ENCODE measurements around the gene CPLANE2. TPM values are rescaled to one million over a fixed set of nuclear protein-coding genes. Genes with fewer than 3 reads are reported as not detected.
"Not testable (repeated sequence)": the region's sequence is repeated elsewhere in the genome, so short reads cannot be mapped to it uniquely, and the experiment has no call there.

The CPLANE2 gene
- total and polyA plus RNA-seq, 4 donors: 1.9 to 6.4 (median 2.9) TPM

DNA sequence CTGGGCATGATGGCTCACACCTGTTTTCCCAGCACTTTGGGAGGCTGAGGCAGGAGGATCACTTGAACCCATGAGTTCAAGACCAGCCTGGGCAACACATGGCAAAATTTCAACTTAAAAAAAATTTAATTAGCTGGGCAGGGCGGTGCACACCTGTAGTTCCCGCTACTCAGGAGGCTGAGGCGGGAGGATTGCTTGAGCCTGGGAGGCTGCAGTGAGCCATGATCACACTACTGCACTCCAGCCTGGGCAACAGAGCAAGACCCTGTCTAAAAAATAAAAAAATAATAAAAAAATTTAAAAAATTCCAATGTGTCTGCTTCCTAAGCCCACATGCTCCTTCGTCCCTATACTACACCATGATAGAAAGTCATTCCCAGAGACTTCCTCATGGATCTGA is 40.8 kb downstream of the CPLANE2 start:
- H3K9me3 ChIP-seq (ENCODE audit: control insufficient read depth, low read length); H3K27ac ChIP-seq (ENCODE audit: low read depth in 1 of 2, low read length in 2 of 2); H3K36me3 ChIP-seq (ENCODE audit: control insufficient read depth in 1 of 2, insufficient read depth in 2 of 2, low read length in 1 of 2); DNase-seq; H3K4me1 ChIP-seq (ENCODE audit: control insufficient read depth in 1 of 2, insufficient read depth in 2 of 2, low read length in 2 of 2); H3K27me3 ChIP-seq (ENCODE audit: control insufficient read depth in 1 of 2, insufficient read depth in 2 of 2, low read length in 1 of 2); intact Hi-C loops (cut with DNase I); ATAC-seq (ENCODE audit: low FRiP score); H3K4me3 ChIP-seq (ENCODE audit: low read length in 2 of 2): not testable (repeated sequence)
- WGBS, 2 donors: 95 to 97% methylated on average over 4 of the region's 4 CpGs

DNA sequence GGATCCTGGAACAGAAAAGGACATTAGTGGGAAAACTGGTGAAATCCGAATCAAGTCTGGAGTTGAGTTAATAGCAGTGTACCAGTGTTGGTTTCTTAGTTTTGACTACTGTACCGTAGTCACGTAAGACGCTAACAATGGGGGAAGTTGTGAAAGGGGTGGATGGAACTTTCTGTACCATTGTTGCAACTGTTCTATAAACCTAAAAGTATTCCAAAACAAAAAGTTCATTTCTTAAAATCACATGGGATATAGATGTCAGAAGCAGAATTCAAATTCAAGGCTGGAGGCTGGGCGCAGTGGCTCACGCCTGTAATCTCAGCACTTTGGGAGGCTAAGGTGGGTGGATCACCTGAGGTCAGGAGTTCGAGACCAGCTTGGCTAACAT is 41.5 kb downstream of the CPLANE2 start:
- 86 to 88% methylated on average over 7 of the region's 7 CpGs for WGBS, 2 donors
- intact Hi-C loops (cut with DNase I): no loop called here
- no peaks in the 10 kb centered on the region for H3K27me3 ChIP-seq (ENCODE audit: control insufficient read depth in 1 of 2, insufficient read depth in 2 of 2, low read length in 1 of 2)
- DNase-seq (no peak), ATAC-seq (ENCODE audit: low FRiP score) (no peak)
- H3K36me3 ChIP-seq (ENCODE audit: control insufficient read depth in 1 of 2, insufficient read depth in 2 of 2, low read length in 1 of 2): no peaks in the 10 kb centered on the region
- no peaks in the 10 kb centered on the region for H3K4me1 ChIP-seq (ENCODE audit: control insufficient read depth in 1 of 2, insufficient read depth in 2 of 2, low read length in 2 of 2)
- H3K9me3 ChIP-seq (ENCODE audit: control insufficient read depth, low read length): no peaks in the 10 kb centered on the region
- no peak overlapping the region for H3K4me3 ChIP-seq (ENCODE audit: low read length in 2 of 2)
- H3K27ac ChIP-seq (ENCODE audit: low read depth in 1 of 2, low read length in 2 of 2): no peak overlapping the region

DNA sequence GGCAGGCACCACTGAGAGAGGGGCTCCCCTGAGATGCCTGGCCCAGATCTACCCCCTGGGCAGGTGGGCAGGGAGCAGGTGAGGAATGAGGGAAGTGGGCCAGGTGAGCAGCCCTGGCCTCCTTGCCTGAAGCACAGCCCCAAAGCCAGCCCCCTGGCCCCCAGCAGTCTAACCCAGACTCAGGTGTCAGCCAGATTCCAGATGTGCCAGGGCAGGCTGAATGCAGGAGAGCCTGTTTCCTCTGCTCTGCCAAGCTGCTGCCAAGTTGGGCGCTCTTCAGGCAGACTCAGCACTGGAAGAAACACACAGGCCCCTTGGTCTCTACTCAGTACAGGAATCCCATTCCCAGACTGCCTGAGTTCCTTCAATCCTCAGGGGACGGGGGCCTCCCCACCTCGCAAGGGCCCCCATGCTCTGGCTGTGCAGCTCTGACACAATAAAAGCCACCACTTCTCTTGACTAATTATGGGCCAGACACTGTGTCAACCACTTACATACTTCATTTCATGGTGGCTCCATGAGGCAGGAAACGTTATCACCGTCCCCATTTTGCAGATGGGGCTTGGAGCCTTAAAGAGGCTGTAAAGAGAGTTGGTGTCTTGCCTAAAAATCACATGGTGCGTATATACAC is 45.0 kb downstream of the CPLANE2 start:
- 38 to 46% methylated on average over 6 of the region's 6 CpGs for WGBS, 2 donors

GRCh38 chr1:16191309-16191708 is 45.7 kb downstream of the CPLANE2 start:
- H3K4me3 ChIP-seq (ENCODE audit: low read length in 2 of 2): no peak overlapping the region
- H3K4me1 ChIP-seq (ENCODE audit: control insufficient read depth in 1 of 2, insufficient read depth in 2 of 2, low read length in 2 of 2): no peaks in the 10 kb centered on the region
- no peak for ATAC-seq (ENCODE audit: low FRiP score)
- no peaks in the 10 kb centered on the region for H3K9me3 ChIP-seq (ENCODE audit: control insufficient read depth, low read length)
- DNase-seq: no peak
- 50 to 58% methylated on average over 1 of the region's 1 CpG for WGBS, 2 donors
- intact Hi-C loops (cut with DNase I): no loop called here
- H3K27ac ChIP-seq (ENCODE audit: low read depth in 1 of 2, low read length in 2 of 2): no peak overlapping the region
- H3K27me3 ChIP-seq (ENCODE audit: control insufficient read depth in 1 of 2, insufficient read depth in 2 of 2, low read length in 1 of 2): no peaks in the 10 kb centered on the region
- H3K36me3 ChIP-seq (ENCODE audit: control insufficient read depth in 1 of 2, insufficient read depth in 2 of 2, low read length in 1 of 2): no peaks in the 10 kb centered on the region

More for the DNA sequence above, 45.0 kb downstream of the CPLANE2 start:
- no peaks in the 10 kb centered on the region for H3K27me3 ChIP-seq (ENCODE audit: control insufficient read depth in 1 of 2, insufficient read depth in 2 of 2, low read length in 1 of 2)
- no peaks in the 10 kb centered on the region for H3K4me1 ChIP-seq (ENCODE audit: control insufficient read depth in 1 of 2, insufficient read depth in 2 of 2, low read length in 2 of 2)
- no peak for ATAC-seq (ENCODE audit: low FRiP score)
- no peak for DNase-seq
- H3K4me3 ChIP-seq (ENCODE audit: low read length in 2 of 2): no peak overlapping the region
- H3K9me3 ChIP-seq (ENCODE audit: control insufficient read depth, low read length): no peaks in the 10 kb centered on the region
- no peaks in the 10 kb centered on the region for H3K36me3 ChIP-seq (ENCODE audit: control insufficient read depth in 1 of 2, insufficient read depth in 2 of 2, low read length in 1 of 2)
- intact Hi-C loops (cut with DNase I): no loop called here
- H3K27ac ChIP-seq (ENCODE audit: low read depth in 1 of 2, low read length in 2 of 2): no peak overlapping the region

DNA sequence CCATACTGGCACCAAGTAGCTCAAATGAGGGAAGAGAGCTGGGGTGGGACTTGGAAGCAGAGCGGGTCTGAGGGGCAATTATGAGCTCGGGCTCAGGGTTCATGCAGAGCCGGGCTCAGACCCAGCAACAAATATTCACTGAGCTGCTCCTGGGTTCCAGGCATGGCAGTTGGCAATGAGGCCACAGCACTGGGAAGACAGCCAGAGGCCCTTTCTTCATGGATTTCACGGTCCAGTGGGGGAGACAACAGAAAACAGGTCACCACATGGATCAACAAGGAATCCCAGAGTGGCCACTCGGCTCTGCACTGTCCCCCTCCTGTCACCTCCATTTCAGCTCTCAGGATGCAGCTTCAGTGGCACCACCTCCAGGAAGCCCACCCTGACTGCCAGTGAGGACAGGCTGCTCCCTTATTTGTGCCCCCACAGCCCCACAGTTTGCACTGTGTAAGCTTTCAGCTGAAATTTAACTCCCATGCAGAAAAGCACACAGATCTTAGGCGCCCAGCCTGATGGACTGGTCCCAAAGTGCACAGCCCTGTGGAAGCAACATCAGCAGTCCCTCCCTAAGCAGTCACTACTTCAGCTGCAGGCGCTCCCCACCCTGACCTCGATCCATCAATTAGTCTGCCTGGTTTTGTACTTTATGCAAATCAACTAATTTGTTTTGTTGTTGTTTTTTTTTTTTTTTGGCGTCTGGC is 46.9 kb downstream of the CPLANE2 start:
- Histone ChIP-seq H3K4me3 (ENCODE audit: low read length in 2 of 2) (no peak overlapping the region), H3K27me3 (ENCODE audit: control insufficient read depth in 1 of 2, insufficient read depth in 2 of 2, low read length in 1 of 2) (no peaks in the 10 kb centered on the region), H3K9me3 (ENCODE audit: control insufficient read depth, low read length) (no peaks in the 10 kb centered on the region), H3K27ac (ENCODE audit: low read depth in 1 of 2, low read length in 2 of 2) (no peak overlapping the region), H3K36me3 (ENCODE audit: control insufficient read depth in 1 of 2, insufficient read depth in 2 of 2, low read length in 1 of 2) (no peaks in the 10 kb centered on the region), H3K4me1 (ENCODE audit: control insufficient read depth in 1 of 2, insufficient read depth in 2 of 2, low read length in 2 of 2) (no peaks in the 10 kb centered on the region)
- intact Hi-C loops (cut with DNase I): loop anchor here in 1 of 2 donors (2.0 kb wide), 1 partner anchor 111 kb away; no protein-coding TSS in a partner anchor
- DNase-seq: no peak
- WGBS, 2 donors: 23 to 34% methylated on average over 9 of the region's 9 CpGs
- ATAC-seq (ENCODE audit: low FRiP score): peak; percentile 4

DNA sequence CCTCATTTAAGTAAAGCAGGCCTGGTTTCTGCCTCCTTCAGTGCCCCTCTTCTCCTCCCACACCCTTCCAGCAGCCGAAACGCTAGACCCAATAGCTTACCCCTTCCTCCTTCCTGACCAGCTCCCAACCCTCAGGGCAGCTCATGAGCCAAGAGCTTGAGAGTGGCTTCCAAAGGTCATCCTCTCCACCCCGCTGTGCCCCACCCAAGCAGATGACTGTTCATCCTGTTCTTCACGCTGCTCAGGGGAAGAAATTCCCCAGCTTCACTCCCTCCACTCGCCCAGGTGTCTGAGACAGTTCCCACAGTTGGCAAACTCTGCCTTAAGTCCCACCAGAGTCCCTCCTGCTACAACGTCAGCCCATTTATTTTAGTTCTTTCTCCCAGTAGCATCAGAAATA is 48.0 kb downstream of the CPLANE2 start:
- Histone ChIP-seq H3K27me3 (ENCODE audit: control insufficient read depth in 1 of 2, insufficient read depth in 2 of 2, low read length in 1 of 2) (no peaks in the 10 kb centered on the region), H3K4me1 (ENCODE audit: control insufficient read depth in 1 of 2, insufficient read depth in 2 of 2, low read length in 2 of 2) (no peaks in the 10 kb centered on the region), H3K27ac (ENCODE audit: low read depth in 1 of 2, low read length in 2 of 2) (no peak overlapping the region), H3K4me3 (ENCODE audit: low read length in 2 of 2) (no peak overlapping the region), H3K9me3 (ENCODE audit: control insufficient read depth, low read length) (no peaks in the 10 kb centered on the region), H3K36me3 (ENCODE audit: control insufficient read depth in 1 of 2, insufficient read depth in 2 of 2, low read length in 1 of 2) (no peaks in the 10 kb centered on the region)
- WGBS, 2 donors: 70 to 74% methylated on average over 6 of the region's 6 CpGs
- ATAC-seq (ENCODE audit: low FRiP score) (peak; percentile 40), DNase-seq (no peak)
- intact Hi-C loops (cut with DNase I): loop anchor here in 1 of 2 donors (2.0 kb wide), 1 partner anchor 110 kb away; no protein-coding TSS in a partner anchor

DNA sequence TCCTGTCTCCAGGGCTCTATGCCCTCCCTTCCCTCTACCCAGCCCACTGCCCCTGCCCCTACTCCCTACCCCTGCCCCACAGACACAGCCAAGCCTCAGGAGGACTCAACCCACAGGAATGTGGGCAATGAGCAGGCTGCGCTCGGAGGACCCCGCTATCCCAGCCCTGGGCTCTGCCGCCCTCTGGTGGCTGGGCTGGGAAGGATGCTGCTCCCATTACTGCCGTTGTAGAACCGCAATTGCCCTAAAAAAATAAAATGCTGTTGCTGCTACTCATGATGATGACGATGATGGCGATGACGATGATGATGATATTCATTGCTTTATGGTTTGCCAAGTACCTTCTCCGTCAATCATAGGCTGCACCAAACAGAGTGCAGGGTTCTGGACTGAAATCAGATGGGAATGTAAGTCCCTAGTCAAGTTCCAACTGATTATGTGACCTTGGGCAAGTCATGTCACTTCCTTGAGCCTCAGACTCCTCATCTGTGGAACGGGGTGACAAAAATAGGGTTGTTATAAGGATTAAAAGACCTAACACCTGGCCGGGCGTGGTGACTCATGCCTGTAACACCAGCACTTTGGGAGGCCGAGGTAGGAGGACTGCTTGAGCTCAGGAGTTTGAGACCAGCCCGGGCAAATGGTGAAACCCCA is 49.1 kb downstream of the CPLANE2 start:
- no peaks in the 10 kb centered on the region for H3K36me3 ChIP-seq (ENCODE audit: control insufficient read depth in 1 of 2, insufficient read depth in 2 of 2, low read length in 1 of 2)
- WGBS, 2 donors: 24 to 27% methylated on average over 15 of the region's 15 CpGs
- DNase-seq (peak; percentile 78 to 95), ATAC-seq (ENCODE audit: low FRiP score) (peak; percentile 89)
- no peaks in the 10 kb centered on the region for H3K4me1 ChIP-seq (ENCODE audit: control insufficient read depth in 1 of 2, insufficient read depth in 2 of 2, low read length in 2 of 2)
- no peaks in the 10 kb centered on the region for H3K9me3 ChIP-seq (ENCODE audit: control insufficient read depth, low read length)
- H3K4me3 ChIP-seq (ENCODE audit: low read length in 2 of 2): no peak overlapping the region
- no peaks in the 10 kb centered on the region for H3K27me3 ChIP-seq (ENCODE audit: control insufficient read depth in 1 of 2, insufficient read depth in 2 of 2, low read length in 1 of 2)
- H3K27ac ChIP-seq (ENCODE audit: low read depth in 1 of 2, low read length in 2 of 2): no peak overlapping the region
- intact Hi-C loops (cut with DNase I): loop anchor here (1.0 to 2.0 kb wide), 2 partner anchors 109 kb away; no protein-coding TSS in a partner anchor

- no peak for ATAC-seq (ENCODE audit: low FRiP score)
- Histone ChIP-seq H3K9me3 (ENCODE audit: control insufficient read depth, low read length) (no peaks in the 10 kb centered on the region), H3K27ac (ENCODE audit: low read depth in 1 of 2, low read length in 2 of 2) (no peak overlapping the region), H3K4me3 (ENCODE audit: low read length in 2 of 2) (no peak overlapping the region), H3K36me3 (ENCODE audit: control insufficient read depth in 1 of 2, insufficient read depth in 2 of 2, low read length in 1 of 2) (no peaks in the 10 kb centered on the region), H3K27me3 (ENCODE audit: control insufficient read depth in 1 of 2, insufficient read depth in 2 of 2, low read length in 1 of 2) (no peaks in the 10 kb centered on the region), H3K4me1 (ENCODE audit: control insufficient read depth in 1 of 2, insufficient read depth in 2 of 2, low read length in 2 of 2) (no peaks in the 10 kb centered on the region)
- no peak for DNase-seq
- intact Hi-C loops (cut with DNase I): loop anchor here in 1 of 2 donors (1.0 kb wide), 1 partner anchor 107 kb away; no protein-coding TSS in a partner anchor
- WGBS, 2 donors: 72 to 73% methylated on average over 9 of the region's 9 CpGs
These were observed 50.2 kb downstream of the CPLANE2 start for GRCh38 chr1:16186655-16187235.

All from aorta (tissue), 5 donors.